HG03135 (cell line): Measurements from ENCODE around the gene NTN1.

Source experiments
- ATAC-seq: cut with Tn5 transposase; IDR thresholded peaks from one replicate; pipeline ENCODE4 v1.9.1; 2021; ENCODE audit warnings: mild to moderate bottlenecking, moderate library complexity; ENCODE audit not compliant: unreplicated experiment

Gene NTN1

DNA sequence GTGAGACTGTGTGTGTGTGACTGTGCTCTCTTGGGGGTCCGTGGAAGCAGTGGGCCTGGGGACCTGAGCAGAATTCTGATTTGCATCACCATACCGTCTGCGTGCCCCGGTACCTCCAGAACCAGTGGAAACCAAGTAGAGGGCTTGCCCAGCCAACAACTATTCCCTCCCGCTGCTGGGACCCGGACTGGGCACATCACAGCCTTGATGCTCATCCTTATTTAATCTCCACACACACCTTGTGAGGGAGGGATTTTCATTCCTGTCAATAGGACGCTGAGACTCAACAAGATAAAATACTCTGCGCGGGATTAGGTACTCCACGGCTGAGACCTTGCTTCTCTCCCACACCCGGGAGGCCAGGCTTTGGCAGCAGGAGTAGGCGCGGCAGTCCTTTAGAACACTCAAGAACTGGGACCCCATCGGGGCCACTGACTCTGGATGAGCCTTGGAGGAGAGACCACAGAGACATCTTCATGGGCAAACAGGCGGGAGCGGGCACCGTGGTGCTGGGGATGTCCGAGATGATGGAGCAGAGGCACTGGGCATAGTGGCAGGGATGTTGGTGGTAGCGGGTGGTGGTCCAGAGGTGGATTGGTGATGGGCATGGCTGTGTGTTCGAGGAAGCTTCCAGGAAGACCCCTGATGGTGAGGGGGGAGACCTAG is 208.0 kb downstream of the NTN1 start:
- no peak for ATAC-seq

DNA sequence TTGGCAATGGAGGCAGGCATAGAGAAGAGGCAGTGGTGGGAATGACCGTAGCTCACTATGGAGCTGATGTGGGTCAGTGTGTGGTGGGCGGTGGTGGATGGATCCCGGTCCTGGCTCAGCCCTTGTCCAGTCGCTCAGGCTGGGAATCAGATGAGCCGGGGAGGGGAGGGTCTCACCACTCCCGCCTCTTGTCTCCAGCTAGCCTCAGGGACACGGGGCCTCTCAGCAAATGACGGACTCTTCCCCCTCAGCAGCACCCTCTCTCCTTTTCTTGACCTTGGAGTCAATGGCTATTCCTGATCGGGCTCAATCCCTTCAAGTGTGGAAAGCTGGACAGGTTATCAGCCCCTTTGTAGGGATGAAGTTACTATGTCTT is 208.5 kb downstream of the NTN1 start:
- ATAC-seq: no peak

GRCh38 chr17:9230346-9230745 is 209.0 kb downstream of the NTN1 start:
- no peak for ATAC-seq

- no peak for ATAC-seq
These were observed 209.6 kb downstream of the NTN1 start for GRCh38 chr17:9230861-9231260.

DNA sequence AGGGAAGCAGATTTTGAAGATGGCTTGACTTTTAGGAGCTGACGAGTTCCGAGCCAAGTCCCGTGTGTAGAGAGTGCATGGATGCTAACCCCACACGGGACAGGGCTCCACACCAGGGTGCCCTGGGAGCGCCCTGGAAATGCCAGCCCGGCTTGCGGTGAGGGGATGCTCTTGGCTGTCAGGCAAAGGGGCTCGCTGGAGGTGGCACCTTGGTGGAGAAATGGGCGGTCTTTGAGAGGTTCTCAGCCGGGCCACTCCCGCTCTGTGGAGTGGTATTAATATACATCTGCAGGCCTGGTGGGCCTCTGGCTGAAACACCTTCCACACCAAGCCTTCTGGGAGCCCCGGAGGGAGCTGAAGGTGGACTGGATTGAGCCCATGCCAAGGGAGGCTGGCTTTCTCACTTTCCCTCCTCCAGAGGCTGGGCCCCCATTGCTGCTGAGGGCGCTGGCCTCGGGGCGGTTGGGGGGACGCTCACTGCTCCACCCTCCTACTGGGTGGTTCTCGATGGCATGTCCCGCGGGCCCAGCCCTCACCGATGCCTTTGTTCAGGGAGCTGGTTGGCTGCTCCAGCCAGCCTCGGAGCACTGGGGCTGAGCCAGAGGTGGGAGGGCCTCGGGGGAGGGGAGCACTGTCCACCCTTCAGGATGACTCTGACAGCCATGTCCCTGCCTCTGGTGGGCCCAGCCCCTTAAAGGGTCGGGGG is 210.3 kb downstream of the NTN1 start:
- no peak for ATAC-seq

DNA sequence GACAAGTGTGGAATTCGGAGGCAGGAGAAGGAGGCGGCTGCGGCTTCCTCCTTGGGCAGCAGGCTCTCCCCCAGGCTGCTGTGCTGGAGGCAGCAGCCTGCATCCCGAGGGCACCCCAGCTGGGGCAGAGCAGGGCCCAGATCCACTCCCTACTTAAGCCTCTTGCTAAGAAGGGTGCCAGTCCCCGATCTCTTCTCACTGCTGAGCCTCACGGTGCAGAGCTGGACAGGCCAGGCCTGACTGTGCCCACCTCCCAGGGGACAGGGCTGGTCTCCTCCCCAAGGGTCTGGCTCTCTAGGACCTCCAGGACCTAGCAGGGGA is 210.8 kb downstream of the NTN1 start:
- no peak for ATAC-seq

- ATAC-seq: no peak
These were observed 211.4 kb downstream of the NTN1 start for GRCh38 chr17:9232591-9233270.

DNA sequence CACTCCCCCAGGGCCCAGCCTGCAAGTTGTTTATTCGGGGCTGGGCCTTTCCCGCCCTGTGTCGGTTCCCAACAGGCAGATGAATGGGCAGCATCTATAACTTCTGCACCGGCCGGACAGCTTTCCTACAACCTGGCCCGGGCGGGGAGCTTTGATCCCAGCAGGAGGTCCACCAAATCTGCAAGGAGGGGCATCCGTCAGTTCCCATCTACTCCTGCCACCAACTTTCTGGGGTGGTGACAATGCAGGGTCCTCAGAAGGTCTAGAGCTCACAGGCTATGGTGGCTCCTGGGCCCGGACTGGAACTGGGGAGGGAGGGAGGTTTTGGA is 211.9 kb downstream of the NTN1 start:
- ATAC-seq: no peak

DNA sequence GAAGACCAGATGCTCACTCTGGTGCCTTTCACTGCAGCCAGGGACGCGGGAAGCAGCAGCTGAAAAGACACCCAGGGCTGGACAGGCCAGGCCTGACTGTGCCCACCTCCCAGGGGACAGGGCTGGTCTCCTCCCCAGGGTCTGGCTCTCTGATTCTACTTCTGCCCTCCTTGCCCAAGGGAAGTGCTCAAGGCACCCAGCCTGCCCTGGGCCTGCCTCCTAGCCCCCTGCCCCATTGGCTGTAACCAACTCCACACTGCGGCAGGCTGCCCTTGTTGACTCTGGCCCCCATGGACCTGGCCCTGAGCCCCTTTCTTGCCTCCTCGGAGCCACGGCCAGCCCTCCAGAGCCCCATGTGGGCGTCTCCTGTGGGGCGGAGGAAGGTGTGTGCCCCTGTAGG is 212.5 kb downstream of the NTN1 start:
- no peak for ATAC-seq

DNA sequence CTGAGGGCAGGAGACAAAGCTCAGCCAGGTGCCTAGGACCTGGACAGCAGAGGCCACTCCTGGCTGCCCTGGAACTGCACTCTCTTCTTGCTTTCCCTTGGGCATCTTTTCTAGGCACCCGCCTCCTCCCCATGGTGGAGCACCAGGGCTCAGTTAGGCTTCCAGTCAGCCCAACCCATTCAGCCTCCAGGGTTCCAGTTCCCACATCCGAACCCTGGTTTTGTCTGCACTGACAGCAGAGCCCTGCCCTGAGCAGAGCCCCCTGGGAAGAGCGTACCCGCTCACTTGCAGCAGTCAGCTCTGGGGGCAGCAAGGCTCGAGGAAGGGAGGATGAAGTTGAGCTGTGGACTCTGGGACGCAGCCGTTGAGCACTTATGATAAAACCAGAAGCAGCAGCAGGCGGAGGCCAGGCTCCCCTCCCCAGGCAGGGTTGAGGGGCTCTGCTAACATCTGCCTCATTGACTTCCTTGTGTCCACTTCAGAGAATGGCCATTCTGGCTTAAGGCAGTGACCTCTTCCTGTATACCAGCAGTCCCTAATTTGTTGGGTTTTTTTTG is 213.2 kb downstream of the NTN1 start:
- ATAC-seq: no peak

GRCh38 chr17:9235346-9235745 is 214.0 kb downstream of the NTN1 start:
- ATAC-seq: no peak

GRCh38 chr17:9236286-9237052 is 215.2 kb downstream of the NTN1 start:
- ATAC-seq: no peak

GRCh38 chr17:9237053-9237410 is 215.7 kb downstream of the NTN1 start:
- ATAC-seq: no peak

DNA sequence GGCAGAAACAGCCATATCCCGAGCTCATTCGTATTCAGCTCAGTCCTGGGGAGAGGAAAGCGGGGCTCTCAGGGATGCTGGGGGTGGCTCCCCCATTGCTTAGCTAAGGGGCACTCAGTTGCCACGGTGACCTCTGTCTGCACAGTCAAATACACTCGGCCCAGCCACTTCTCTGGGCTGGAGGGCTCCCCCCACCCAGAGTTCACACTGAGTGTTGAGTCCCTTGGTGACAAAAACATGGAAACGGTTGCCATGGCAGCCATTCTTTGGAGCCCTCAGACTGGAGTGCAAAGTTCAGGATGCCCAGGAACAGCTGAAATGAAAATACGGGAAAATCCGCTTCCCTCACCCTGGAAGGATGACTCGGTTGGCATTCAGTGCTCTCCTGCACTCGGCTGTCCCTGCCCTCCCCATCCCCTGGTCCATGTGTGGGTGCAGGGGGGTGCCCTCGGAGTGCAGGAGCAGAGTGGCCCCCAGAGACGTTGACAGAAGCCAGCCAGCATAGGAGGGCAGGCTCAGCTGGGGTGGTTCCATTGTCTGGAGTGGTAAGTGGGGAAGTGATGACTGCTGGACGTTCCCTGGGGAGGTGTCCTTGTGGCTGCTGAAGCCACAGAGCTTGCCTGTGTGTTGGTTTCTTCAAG is 216.5 kb downstream of the NTN1 start:
- ATAC-seq: no peak

GRCh38 chr17:9238340-9239245 is 217.3 kb downstream of the NTN1 start:
- ATAC-seq: no peak

GRCh38 chr17:9239246-9239792 is 218.0 kb downstream of the NTN1 start:
- no peak for ATAC-seq

GRCh38 chr17:9239793-9240658 is 218.7 kb downstream of the NTN1 start:
- ATAC-seq: no peak

GRCh38 chr17:9240659-9241370 is 219.5 kb downstream of the NTN1 start:
- no peak for ATAC-seq
